GM23338 (cell line): ENCODE results near the gene SNAPC4. TPM values are rescaled to one million over a fixed set of nuclear protein-coding genes. Genes with fewer than 3 reads are reported as not detected.

ENCODE experiments used
- ATAC-seq: fragments of 200-7000 bp; cut with Tn5 transposase; 3 replicates; pipeline ENCODE4 v1.9.1; 2020
- DNase-seq: peaks from one replicate; pipeline ENCODE4 v3.0.0-alpha.2; 2015; ENCODE audit warnings: low spot score
- H2AFZ ChIP-seq: fragments of 200-600 bp; sonication (generic); 2 replicates; pipeline ENCODE4 v1.8.0; 2016; ENCODE audit warnings: antibody characterized with exemption, mild to moderate bottlenecking, moderate library complexity
- H3F3A ChIP-seq: fragments of 200-600 bp; sonication (generic); replicated peaks from 2 replicates; pipeline ENCODE4 v1.8.0; 2017; ENCODE audit warnings: antibody characterized with exemption, mixed run types, low read depth
- H3K27ac ChIP-seq: fragments of 200-600 bp; sonication (generic); 2 replicates; pipeline ENCODE4 v1.6.1; 2016; ENCODE audit warnings: low read depth
- H3K27me3 ChIP-seq: fragments of 200-600 bp; sonication (generic); 2 replicates; pipeline ENCODE4 v1.8.0; 2016; ENCODE audit warnings: mild to moderate bottlenecking, mixed run types, moderate library complexity; ENCODE audit not compliant: insufficient read depth
- H3K36me3 ChIP-seq: fragments of 200-600 bp; sonication (generic); 2 replicates; pipeline ENCODE4 v1.8.0; 2016; ENCODE audit warnings: mild to moderate bottlenecking; ENCODE audit not compliant: insufficient read depth
- H3K4me1 ChIP-seq: fragments of 200-600 bp; sonication (generic); 2 replicates; pipeline ENCODE4 v1.8.0; 2016; ENCODE audit warnings: mild to moderate bottlenecking, moderate library complexity; ENCODE audit not compliant: insufficient read depth
- H3K4me2 ChIP-seq: fragments of 200-600 bp; sonication (generic); 2 replicates; pipeline ENCODE4 v1.7.1; 2017; ENCODE audit warnings: mixed run types
- H3K4me3 ChIP-seq: fragments of 200-600 bp; sonication (generic); 2 replicates; pipeline ENCODE4 v1.6.1; 2016; ENCODE audit warnings: mixed run types
- H3K79me2 ChIP-seq: fragments of 200-600 bp; sonication (generic); replicated peaks from 2 replicates; pipeline ENCODE4 v1.8.0; 2017; ENCODE audit warnings: mild to moderate bottlenecking; ENCODE audit not compliant: insufficient read depth
- H3K9me2 ChIP-seq: fragments of 200-600 bp; sonication (generic); 2 replicates; pipeline ENCODE4 v1.8.0; 2017; ENCODE audit not compliant: insufficient read depth
- H4K20me1 ChIP-seq: fragments of 200-600 bp; sonication (generic); replicated peaks from 2 replicates; pipeline ENCODE4 v1.8.0; 2017; ENCODE audit warnings: mild to moderate bottlenecking; ENCODE audit not compliant: insufficient read depth
- H3K27ac Mint-ChIP-seq: 2 replicates; pipeline ENCODE4 v1.8.0; 2020; ENCODE audit warnings: inconsistent platforms, mild to moderate bottlenecking, moderate library complexity, mixed read lengths
- H3K27me3 Mint-ChIP-seq: 3 replicates; pipeline ENCODE4 v1.8.0; 2022; ENCODE audit warnings: low read depth, mild to moderate bottlenecking, moderate library complexity, mixed read lengths, inconsistent platforms; ENCODE audit not compliant: insufficient read depth, poor library complexity
- H3K36me3 Mint-ChIP-seq: 3 replicates; pipeline ENCODE4 v1.8.0; 2021; ENCODE audit warnings: low read depth, mild to moderate bottlenecking, inconsistent platforms, moderate library complexity, mixed read lengths
- H3K4me1 Mint-ChIP-seq: 3 replicates; pipeline ENCODE4 v1.8.0; 2020; ENCODE audit warnings: mild to moderate bottlenecking, inconsistent platforms, mixed read lengths
- H3K4me3 Mint-ChIP-seq: 3 replicates; pipeline ENCODE4 v1.8.0; 2021; ENCODE audit warnings: moderate library complexity, mild to moderate bottlenecking, inconsistent platforms, mixed read lengths
- H3K9me3 Mint-ChIP-seq: 3 replicates; pipeline ENCODE4 v1.8.0; 2020; ENCODE audit warnings: moderate library complexity, mild to moderate bottlenecking, inconsistent platforms, mixed read lengths
- CREB1 ChIP-seq: fragments of 250-450 bp; sonication (Bioruptor Pico); IDR thresholded peaks from 2 replicates; pipeline ENCODE4 v1.5.0; 2020; ENCODE audit warnings: low read depth, mild to moderate bottlenecking, moderate library complexity
- EZH2phosphoT487 ChIP-seq: fragments of 200-600 bp; sonication (generic); IDR thresholded peaks from one replicate; pipeline ENCODE4 v1.8.1; 2018; ENCODE audit warnings: antibody characterized with exemption; ENCODE audit not compliant: unreplicated experiment
- JUNB ChIP-seq: IDR thresholded peaks from one replicate; pipeline ENCODE4 v1.6.1; 2016; ENCODE audit warnings: antibody characterized with exemption; ENCODE audit not compliant: unreplicated experiment
- NANOG ChIP-seq: IDR thresholded peaks from 2 replicates; pipeline ENCODE4 v1.6.1; 2016; ENCODE audit warnings: antibody characterized with exemption, borderline replicate concordance
- POLR2AphosphoS5 ChIP-seq: IDR thresholded peaks from 2 replicates; pipeline ENCODE4 v1.6.1; 2016; ENCODE audit warnings: antibody characterized with exemption, low read depth
- STAT1 ChIP-seq: IDR thresholded peaks from one replicate; pipeline ENCODE4 v1.6.1; 2016; ENCODE audit warnings: antibody characterized with exemption; ENCODE audit not compliant: unreplicated experiment
- ZNF114 ChIP-seq: fragments of 250-450 bp; sonication (Bioruptor Pico); IDR thresholded peaks from 2 replicates; pipeline ENCODE4 v1.5.0; 2020; ENCODE audit warnings: mild to moderate bottlenecking, moderate library complexity
- ZNF331 ChIP-seq: fragments of 250-450 bp; sonication (Bioruptor Pico); IDR thresholded peaks from 2 replicates; pipeline ENCODE4 v1.5.0; 2020; ENCODE audit warnings: low read depth, mild to moderate bottlenecking, moderate library complexity
- polyA plus RNA-seq: library from polyadenylated mRNA; unstranded; fragments of >200 nt; fragmentation: Nextera tagmentation; extraction: Ambion mirVana; gene quantifications from 2 replicates; pipeline ENCODE4 v1.2.1, GENCODE V29; 2016
- total RNA-seq: library from RNA; depleted of rRNA; stranded (reverse); fragments of >200 nt; shearing (Covaris generic); gene quantifications from 2 replicates; pipeline ENCODE4 v1.2.3, GENCODE V29; 2014
- TF ChIP-seq, protein P1 (sequence below), 2 experiments: fragments of 200-600 bp in 1 of 2; sonication (generic) in 1 of 2; conservative IDR thresholded peaks; 2 replicates each; pipeline versions ENCODE4 v1.5.1 to v1.6.1; 2016 to 2017; ENCODE audit warnings: antibody characterized with exemption in 2 of 2, low read depth in 2 of 2, mild to moderate bottlenecking in 2 of 2, moderate library complexity in 1 of 2
- TF ChIP-seq, protein P2 (sequence below): fragments of 250-450 bp; sonication (Bioruptor Pico); IDR thresholded peaks from 2 replicates; pipeline ENCODE4 v1.5.0; 2020; ENCODE audit warnings: mild to moderate bottlenecking, moderate library complexity
- TF ChIP-seq, protein P3 (sequence below): IDR thresholded peaks from 2 replicates; pipeline ENCODE4 v1.6.1; 2016; ENCODE audit warnings: antibody characterized with exemption

The SNAPC4 gene
- total and polyA plus RNA-seq, 2 experiments from 2014 or later, result 8.8 to 22.7 TPM

DNA sequence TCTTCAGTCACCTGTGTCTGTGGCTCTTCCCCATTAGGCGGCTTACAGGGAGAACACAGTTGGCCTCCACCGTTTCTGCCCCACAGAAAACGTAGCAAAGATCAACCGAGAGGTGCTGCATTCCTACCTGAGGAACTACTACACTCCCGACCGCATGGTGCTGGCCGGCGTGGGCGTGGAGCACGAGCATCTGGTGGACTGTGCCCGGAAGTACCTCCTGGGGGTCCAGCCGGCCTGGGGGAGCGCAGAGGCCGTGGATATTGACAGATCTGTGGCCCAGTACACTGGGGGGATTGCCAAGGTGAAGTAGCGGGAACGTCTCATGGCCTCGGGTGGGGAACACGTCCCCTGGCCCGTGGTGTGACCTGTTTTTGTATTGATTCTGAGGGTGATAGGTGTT is 16.9 kb upstream of the SNAPC4 start:
- H3K27me3 Mint-ChIP-seq, result peaks cover 11% of the 10 kb centered on the region
- H3K4me1 Mint-ChIP-seq, result no peaks in the 10 kb centered on the region; the same call in 2 of the 3 replicates
- no peak overlapping the region for H3K27ac ChIP-seq
- no peak overlapping the region for H3K4me3 Mint-ChIP-seq
- peaks cover 30% of the 10 kb centered on the region for H3K79me2 ChIP-seq
- H3K27me3 ChIP-seq, result no peaks in the 10 kb centered on the region
- H3K36me3 Mint-ChIP-seq, result peaks cover 79% of the 10 kb centered on the region
- no peak overlapping the region for H2AFZ ChIP-seq
- DNase-seq (no peak), ATAC-seq (no peak)
- no peak overlapping the region for H3K4me2 ChIP-seq
- no peaks in the 10 kb centered on the region; the same call in 1 of the 2 replicates for H3K4me1 ChIP-seq
- H3K36me3 ChIP-seq, result peaks cover 28% of the 10 kb centered on the region
- H3F3A ChIP-seq, result peaks cover 10% of the 10 kb centered on the region; the same call in 1 of the 2 replicates
- peaks cover 8% of the 10 kb centered on the region for H4K20me1 ChIP-seq
- H3K9me2 ChIP-seq, result no peaks in the 10 kb centered on the region
- TF ChIP-seq EZH2phosphoT487 (peak; percentile 40), ZNF331 (CRISPR knock-in tag) (no peak)
- no peaks in the 10 kb centered on the region for H3K9me3 Mint-ChIP-seq
- H3K27ac Mint-ChIP-seq, result no peak overlapping the region
- H3K4me3 ChIP-seq, result no peak overlapping the region

DNA sequence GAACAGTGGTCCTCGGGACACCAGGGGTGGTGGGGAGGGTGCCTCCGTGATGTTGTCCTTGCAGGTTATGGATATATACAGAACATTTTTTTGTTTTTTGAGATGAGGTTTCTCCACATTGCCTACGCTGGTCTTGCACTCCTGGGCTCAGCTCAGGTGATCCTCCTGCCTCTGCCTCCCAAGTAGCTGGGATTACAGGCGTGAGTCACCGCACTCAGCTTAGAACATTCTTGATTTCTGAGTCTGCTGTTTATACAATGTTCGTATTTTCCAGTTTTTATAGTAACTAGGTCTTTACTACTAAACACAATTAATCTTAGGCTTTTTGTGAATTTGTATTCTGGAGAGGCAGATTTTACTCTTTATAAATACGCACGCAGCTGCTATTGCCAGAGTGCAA is 16.5 kb upstream of the SNAPC4 start:
- H3K9me3 Mint-ChIP-seq, result no peaks in the 10 kb centered on the region
- peaks cover 12% of the 10 kb centered on the region for H3K27me3 Mint-ChIP-seq
- Histone ChIP-seq H3K4me2 (no peak overlapping the region), H3K4me3 (no peak overlapping the region), H3K27me3 (no peaks in the 10 kb centered on the region), H3K36me3 (peaks cover 30% of the 10 kb centered on the region), H3K79me2 (peaks cover 35% of the 10 kb centered on the region), H3K9me2 (no peaks in the 10 kb centered on the region), H3F3A (peaks cover 14% of the 10 kb centered on the region; the same call in 1 of the 2 replicates), H3K27ac (no peak overlapping the region), H3K4me1 (peaks cover 2% of the 10 kb centered on the region; the same call in 1 of the 2 replicates), H2AFZ (no peak overlapping the region), H4K20me1 (peaks cover 13% of the 10 kb centered on the region)
- H3K4me3 Mint-ChIP-seq, result no peak overlapping the region
- DNase-seq (no peak), ATAC-seq (no peak)
- H3K4me1 Mint-ChIP-seq, result peaks cover 2% of the 10 kb centered on the region
- no peak overlapping the region for H3K27ac Mint-ChIP-seq
- H3K36me3 Mint-ChIP-seq, result peaks cover 77% of the 10 kb centered on the region
- TF ChIP-seq EZH2phosphoT487 (no peak), ZNF331 (CRISPR knock-in tag) (no peak), NANOG (no peak), STAT1 (no peak), ZNF114 (CRISPR knock-in tag) (no peak), JUNB (no peak), CREB1 (no peak), POLR2AphosphoS5 (no peak)
- TF ChIP-seq, protein P1, sequence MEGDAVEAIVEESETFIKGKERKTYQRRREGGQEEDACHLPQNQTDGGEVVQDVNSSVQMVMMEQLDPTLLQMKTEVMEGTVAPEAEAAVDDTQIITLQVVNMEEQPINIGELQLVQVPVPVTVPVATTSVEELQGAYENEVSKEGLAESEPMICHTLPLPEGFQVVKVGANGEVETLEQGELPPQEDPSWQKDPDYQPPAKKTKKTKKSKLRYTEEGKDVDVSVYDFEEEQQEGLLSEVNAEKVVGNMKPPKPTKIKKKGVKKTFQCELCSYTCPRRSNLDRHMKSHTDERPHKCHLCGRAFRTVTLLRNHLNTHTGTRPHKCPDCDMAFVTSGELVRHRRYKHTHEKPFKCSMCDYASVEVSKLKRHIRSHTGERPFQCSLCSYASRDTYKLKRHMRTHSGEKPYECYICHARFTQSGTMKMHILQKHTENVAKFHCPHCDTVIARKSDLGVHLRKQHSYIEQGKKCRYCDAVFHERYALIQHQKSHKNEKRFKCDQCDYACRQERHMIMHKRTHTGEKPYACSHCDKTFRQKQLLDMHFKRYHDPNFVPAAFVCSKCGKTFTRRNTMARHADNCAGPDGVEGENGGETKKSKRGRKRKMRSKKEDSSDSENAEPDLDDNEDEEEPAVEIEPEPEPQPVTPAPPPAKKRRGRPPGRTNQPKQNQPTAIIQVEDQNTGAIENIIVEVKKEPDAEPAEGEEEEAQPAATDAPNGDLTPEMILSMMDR (conservative IDR thresholded peaks at IDR 0.05; ENCODE audit: low read depth in 2 of 2), result no peak
- TF ChIP-seq, protein P2, sequence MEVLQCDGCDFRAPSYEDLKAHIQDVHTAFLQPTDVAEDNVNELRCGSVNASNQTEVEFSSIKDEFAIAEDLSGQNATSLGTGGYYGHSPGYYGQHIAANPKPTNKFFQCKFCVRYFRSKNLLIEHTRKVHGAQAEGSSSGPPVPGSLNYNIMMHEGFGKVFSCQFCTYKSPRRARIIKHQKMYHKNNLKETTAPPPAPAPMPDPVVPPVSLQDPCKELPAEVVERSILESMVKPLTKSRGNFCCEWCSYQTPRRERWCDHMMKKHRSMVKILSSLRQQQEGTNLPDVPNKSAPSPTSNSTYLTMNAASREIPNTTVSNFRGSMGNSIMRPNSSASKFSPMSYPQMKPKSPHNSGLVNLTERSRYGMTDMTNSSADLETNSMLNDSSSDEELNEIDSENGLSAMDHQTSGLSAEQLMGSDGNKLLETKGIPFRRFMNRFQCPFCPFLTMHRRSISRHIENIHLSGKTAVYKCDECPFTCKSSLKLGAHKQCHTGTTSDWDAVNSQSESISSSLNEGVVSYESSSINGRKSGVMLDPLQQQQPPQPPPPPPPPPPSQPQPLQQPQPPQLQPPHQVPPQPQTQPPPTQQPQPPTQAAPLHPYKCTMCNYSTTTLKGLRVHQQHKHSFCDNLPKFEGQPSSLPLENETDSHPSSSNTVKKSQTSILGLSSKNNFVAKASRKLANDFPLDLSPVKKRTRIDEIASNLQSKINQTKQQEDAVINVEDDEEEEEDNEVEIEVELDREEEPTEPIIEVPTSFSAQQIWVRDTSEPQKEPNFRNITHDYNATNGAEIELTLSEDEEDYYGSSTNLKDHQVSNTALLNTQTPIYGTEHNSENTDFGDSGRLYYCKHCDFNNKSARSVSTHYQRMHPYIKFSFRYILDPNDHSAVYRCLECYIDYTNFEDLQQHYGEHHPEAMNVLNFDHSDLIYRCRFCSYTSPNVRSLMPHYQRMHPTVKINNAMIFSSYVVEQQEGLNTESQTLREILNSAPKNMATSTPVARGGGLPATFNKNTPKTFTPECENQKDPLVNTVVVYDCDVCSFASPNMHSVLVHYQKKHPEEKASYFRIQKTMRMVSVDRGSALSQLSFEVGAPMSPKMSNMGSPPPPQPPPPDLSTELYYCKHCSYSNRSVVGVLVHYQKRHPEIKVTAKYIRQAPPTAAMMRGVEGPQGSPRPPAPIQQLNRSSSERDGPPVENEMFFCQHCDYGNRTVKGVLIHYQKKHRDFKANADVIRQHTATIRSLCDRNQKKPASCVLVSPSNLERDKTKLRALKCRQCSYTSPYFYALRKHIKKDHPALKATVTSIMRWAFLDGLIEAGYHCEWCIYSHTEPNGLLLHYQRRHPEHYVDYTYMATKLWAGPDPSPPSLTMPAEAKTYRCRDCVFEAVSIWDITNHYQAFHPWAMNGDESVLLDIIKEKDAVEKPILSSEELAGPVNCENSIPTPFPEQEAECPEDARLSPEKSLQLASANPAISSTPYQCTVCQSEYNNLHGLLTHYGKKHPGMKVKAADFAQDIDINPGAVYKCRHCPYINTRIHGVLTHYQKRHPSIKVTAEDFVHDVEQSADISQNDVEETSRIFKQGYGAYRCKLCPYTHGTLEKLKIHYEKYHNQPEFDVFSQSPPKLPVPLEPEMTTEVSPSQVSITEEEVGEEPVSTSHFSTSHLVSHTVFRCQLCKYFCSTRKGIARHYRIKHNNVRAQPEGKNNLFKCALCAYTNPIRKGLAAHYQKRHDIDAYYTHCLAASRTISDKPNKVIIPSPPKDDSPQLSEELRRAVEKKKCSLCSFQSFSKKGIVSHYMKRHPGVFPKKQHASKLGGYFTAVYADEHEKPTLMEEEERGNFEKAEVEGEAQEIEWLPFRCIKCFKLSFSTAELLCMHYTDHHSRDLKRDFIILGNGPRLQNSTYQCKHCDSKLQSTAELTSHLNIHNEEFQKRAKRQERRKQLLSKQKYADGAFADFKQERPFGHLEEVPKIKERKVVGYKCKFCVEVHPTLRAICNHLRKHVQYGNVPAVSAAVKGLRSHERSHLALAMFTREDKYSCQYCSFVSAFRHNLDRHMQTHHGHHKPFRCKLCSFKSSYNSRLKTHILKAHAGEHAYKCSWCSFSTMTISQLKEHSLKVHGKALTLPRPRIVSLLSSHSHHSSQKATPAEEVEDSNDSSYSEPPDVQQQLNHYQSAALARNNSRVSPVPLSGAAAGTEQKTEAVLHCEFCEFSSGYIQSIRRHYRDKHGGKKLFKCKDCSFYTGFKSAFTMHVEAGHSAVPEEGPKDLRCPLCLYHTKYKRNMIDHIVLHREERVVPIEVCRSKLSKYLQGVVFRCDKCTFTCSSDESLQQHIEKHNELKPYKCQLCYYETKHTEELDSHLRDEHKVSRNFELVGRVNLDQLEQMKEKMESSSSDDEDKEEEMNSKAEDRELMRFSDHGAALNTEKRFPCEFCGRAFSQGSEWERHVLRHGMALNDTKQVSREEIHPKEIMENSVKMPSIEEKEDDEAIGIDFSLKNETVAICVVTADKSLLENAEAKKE, result no peak
- TF ChIP-seq, protein P3, sequence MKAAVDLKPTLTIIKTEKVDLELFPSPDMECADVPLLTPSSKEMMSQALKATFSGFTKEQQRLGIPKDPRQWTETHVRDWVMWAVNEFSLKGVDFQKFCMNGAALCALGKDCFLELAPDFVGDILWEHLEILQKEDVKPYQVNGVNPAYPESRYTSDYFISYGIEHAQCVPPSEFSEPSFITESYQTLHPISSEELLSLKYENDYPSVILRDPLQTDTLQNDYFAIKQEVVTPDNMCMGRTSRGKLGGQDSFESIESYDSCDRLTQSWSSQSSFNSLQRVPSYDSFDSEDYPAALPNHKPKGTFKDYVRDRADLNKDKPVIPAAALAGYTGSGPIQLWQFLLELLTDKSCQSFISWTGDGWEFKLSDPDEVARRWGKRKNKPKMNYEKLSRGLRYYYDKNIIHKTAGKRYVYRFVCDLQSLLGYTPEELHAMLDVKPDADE, result no peak
